Smooth muscle cell (in vitro differentiated cells): ENCODE results near the gene SLIT3. TPM values are rescaled to one million over a fixed set of nuclear protein-coding genes. Genes with fewer than 3 reads are reported as not detected.

Source experiments
- DNase-seq: peaks from one replicate; lab custom pipeline; 2025; ENCODE audit not compliant: unreplicated experiment; lab: John Stamatoyannopoulos, UW
- H2AFZ ChIP-seq: fragments of 200-600 bp; sonication (generic); 2 replicates; pipeline ENCODE4 v1.6.0; 2016; ENCODE audit warnings: antibody characterized with exemption, low read depth, mild to moderate bottlenecking
- H3F3A ChIP-seq: fragments of 200-600 bp; sonication (generic); 2 replicates; pipeline ENCODE4 v1.6.0; 2017; ENCODE audit warnings: antibody characterized with exemption, low read depth
- H3K27ac ChIP-seq: fragments of 200-600 bp; sonication (generic); 2 replicates; pipeline ENCODE4 v1.5.1; 2016; ENCODE audit warnings: low read depth, mild to moderate bottlenecking
- H3K27me3 ChIP-seq: fragments of 200-600 bp; sonication (generic); 2 replicates; pipeline ENCODE4 v1.6.1; 2016; ENCODE audit warnings: low read depth, mild to moderate bottlenecking
- H3K36me3 ChIP-seq: fragments of 200-600 bp; sonication (generic); 2 replicates; pipeline ENCODE4 v1.5.1; 2016; ENCODE audit warnings: low read depth
- H3K4me1 ChIP-seq: fragments of 200-600 bp; sonication (generic); 2 replicates; pipeline ENCODE4 v1.5.1; 2016; ENCODE audit warnings: low read depth
- H3K4me2 ChIP-seq: fragments of 200-600 bp; sonication (generic); 2 replicates; pipeline ENCODE4 v1.6.0; 2016; ENCODE audit warnings: mild to moderate bottlenecking
- H3K4me3 ChIP-seq: fragments of 200-600 bp; sonication (generic); 2 replicates; pipeline ENCODE4 v1.5.1; 2016; ENCODE audit warnings: mild to moderate bottlenecking
- H3K79me2 ChIP-seq: fragments of 200-600 bp; sonication (generic); 2 replicates; pipeline ENCODE4 v1.6.0; 2016; ENCODE audit warnings: low read depth, mild to moderate bottlenecking
- H3K9ac ChIP-seq: fragments of 200-600 bp; sonication (generic); 2 replicates; pipeline ENCODE4 v1.6.0; 2016; ENCODE audit warnings: low read depth
- H3K9me3 ChIP-seq: fragments of 200-600 bp; sonication (generic); replicated peaks from 2 replicates; pipeline ENCODE4 v1.5.1; 2016; ENCODE audit warnings: low read depth
- H4K20me1 ChIP-seq: fragments of 200-600 bp; sonication (generic); 2 replicates; pipeline ENCODE4 v1.6.0; 2016; ENCODE audit warnings: low read depth
- CTCF ChIP-seq: fragments of 200-600 bp; sonication (generic); IDR thresholded peaks from 2 replicates; pipeline ENCODE4 v1.5.1; 2017; ENCODE audit warnings: borderline replicate concordance, mild to moderate bottlenecking, antibody characterized with exemption; ENCODE audit not compliant: insufficient read depth, poor library complexity, severe bottlenecking
- WGBS: methylation state at CpG from one replicate; pipeline ENCODE4 v1.1.7; 2016; ENCODE audit warnings: low lambda C conversion rate; 5-methylcytosine and 5-hydroxymethylcytosine counted together
- polyA plus RNA-seq: library from polyadenylated mRNA; unstranded; fragments of >200 nt; fragmentation: Nextera tagmentation; extraction: Ambion mirVana; gene quantifications from 2 replicates; pipeline ENCODE4 v1.2.1, GENCODE V29; 2016
- total RNA-seq: library from RNA; depleted of rRNA; stranded (reverse); fragments of >200 nt; gene quantifications from 2 replicates; pipeline ENCODE4 v1.2.3, GENCODE V29; 2014

Gene SLIT3
- total and polyA plus RNA-seq, 2 experiments from 2014 or later = 25.4 to 29.5 TPM

- Histone ChIP-seq H3K4me2 (no peak overlapping the region), H3F3A (no peaks in the 10 kb centered on the region), H3K79me2 (no peaks in the 10 kb centered on the region), H3K4me1 (peaks cover 19% of the 10 kb centered on the region), H3K27me3 (no peaks in the 10 kb centered on the region), H3K9me3 (no peaks in the 10 kb centered on the region), H4K20me1 (no peaks in the 10 kb centered on the region), H3K4me3 (no peak overlapping the region), H3K27ac (peak overlapping the region; percentile 26), H3K36me3 (no peaks in the 10 kb centered on the region), H3K9ac (no peak overlapping the region), H2AFZ (no peak overlapping the region)
- no peak for TF ChIP-seq CTCF
- DNase-seq = no peak
- 87% methylated on average over 2 of the region's 2 CpGs for WGBS
Observed at GRCh38 chr5:168879331-168879730, 421.6 kb downstream of the SLIT3 start.

GRCh38 chr5:168878135-168878745, 422.7 kb downstream of the SLIT3 start:
- WGBS = 74% methylated on average over 10 of the region's 10 CpGs
- H2AFZ ChIP-seq = no peak overlapping the region
- H3K4me3 ChIP-seq = no peak overlapping the region
- no peaks in the 10 kb centered on the region for H3K9me3 ChIP-seq
- H3K36me3 ChIP-seq = no peaks in the 10 kb centered on the region
- H3F3A ChIP-seq = no peaks in the 10 kb centered on the region
- no peaks in the 10 kb centered on the region for H4K20me1 ChIP-seq
- H3K27ac ChIP-seq = no peak overlapping the region
- DNase-seq = no peak
- no peak overlapping the region for H3K4me2 ChIP-seq
- no peak for TF ChIP-seq CTCF
- H3K27me3 ChIP-seq = no peaks in the 10 kb centered on the region
- peaks cover 18% of the 10 kb centered on the region for H3K4me1 ChIP-seq
- no peak overlapping the region for H3K9ac ChIP-seq
- H3K79me2 ChIP-seq = no peaks in the 10 kb centered on the region

- H3K27ac ChIP-seq = no peak overlapping the region
- H3K27me3 ChIP-seq = no peaks in the 10 kb centered on the region
- no peaks in the 10 kb centered on the region for H3K36me3 ChIP-seq
- DNase-seq = no peak
- H3K79me2 ChIP-seq = no peaks in the 10 kb centered on the region
- H4K20me1 ChIP-seq = no peaks in the 10 kb centered on the region
- WGBS = 89% methylated on average over 11 of the region's 11 CpGs
- H2AFZ ChIP-seq = no peak overlapping the region
- no peak overlapping the region for H3K4me3 ChIP-seq
- no peak for TF ChIP-seq CTCF
- H3K4me2 ChIP-seq = no peak overlapping the region
- H3K9ac ChIP-seq = no peak overlapping the region
- H3F3A ChIP-seq = no peaks in the 10 kb centered on the region
- H3K9me3 ChIP-seq = no peaks in the 10 kb centered on the region
- H3K4me1 ChIP-seq = peaks cover 11% of the 10 kb centered on the region
Observed at GRCh38 chr5:168877132-168877892, 423.6 kb downstream of the SLIT3 start.
